Activated gamma-delta T cell (primary cell): Measurements from ENCODE around the gene UBN1.

Experiments used
- DNase-seq: peaks from one replicate; lab custom pipeline; 2025; lab: John Stamatoyannopoulos, UW

UBN1 gene

DNA sequence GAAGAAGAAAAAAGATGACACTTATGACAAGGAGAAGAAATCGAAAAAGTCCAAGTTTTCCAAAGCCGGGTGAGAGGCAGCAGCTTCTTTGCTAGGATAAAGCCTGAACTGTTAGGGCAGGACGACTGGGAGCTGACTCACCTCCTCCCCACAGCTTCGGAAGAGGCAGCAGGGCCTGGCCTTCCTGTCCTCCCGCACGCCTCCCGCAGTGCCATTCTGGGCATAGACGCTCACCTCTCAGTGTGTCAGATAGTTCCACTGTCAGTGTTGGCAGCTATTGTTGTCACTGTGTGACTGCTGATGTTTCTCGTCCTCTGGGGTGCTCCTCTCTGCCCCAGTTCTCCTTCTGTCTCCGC lies 12.6 kb downstream of the UBN1 start:
- no peak for DNase-seq

DNA sequence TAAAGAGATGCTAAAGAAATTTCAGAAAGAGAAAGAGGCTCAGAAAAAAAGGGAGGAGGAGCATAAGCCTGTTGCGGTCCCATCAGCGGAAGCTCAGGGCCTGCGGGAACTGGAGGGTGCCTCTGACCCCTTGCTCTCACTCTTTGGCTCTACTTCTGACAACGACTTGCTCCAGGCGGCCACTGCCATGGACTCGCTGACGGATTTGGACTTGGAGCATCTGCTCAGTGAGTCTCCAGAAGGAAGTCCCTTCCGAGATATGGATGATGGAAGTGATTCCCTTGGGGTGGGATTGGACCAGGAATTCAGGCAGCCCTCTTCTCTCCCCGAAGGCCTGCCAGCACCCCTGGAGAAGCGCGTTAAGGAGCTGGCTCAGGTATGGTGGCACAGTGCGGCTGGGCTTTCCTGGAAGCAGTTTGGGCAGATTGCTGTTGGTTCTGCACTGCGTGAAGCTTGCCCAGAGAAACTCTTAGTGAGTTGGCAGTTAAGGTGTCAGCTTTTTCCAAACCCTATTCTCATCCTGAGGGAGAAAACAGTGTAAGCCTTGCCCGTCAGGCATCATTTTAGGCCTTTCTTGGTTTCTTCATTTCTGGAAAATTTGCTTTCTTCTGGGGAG lies 13.6 kb downstream of the UBN1 start:
- no peak for DNase-seq

DNA sequence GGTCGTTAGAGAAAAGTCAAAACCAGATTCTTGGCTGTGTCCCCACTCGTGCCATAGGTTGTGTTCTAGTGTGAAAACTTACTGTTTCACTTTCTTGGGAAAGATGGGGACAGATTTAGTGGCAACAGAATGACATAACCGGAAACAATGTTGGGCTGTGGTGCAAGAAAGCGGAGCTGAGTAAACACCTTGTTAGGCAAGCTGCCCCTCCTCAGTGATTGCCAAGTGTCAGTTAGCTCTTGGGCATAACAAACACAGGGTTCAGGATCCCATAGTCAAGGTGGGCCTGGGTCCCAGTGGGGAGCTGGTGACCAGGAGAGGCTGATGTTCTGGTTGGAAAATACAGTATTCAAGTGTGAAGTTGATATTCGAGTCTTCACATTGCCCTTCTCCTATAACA lies 15.4 kb downstream of the UBN1 start:
- no peak for DNase-seq

DNA sequence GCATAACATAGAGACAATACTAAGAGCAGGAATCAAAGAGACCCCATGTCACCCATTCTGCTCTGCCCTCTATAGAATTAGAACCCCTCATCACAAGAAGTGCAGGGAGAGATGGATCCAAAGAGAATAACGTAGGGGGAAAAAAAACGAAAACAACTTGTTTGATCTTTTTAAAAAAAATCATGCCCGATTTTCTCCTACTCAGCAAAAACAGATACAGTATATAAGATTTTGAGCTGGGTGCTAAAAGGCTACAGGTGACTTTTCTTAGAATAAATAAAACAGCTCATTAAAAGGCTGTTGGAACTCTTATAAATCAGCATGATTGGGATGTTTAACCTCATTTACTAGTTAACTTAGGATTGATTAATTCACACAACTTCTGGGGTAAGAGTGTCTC lies 17.4 kb downstream of the UBN1 start:
- DNase-seq = no peak

DNA sequence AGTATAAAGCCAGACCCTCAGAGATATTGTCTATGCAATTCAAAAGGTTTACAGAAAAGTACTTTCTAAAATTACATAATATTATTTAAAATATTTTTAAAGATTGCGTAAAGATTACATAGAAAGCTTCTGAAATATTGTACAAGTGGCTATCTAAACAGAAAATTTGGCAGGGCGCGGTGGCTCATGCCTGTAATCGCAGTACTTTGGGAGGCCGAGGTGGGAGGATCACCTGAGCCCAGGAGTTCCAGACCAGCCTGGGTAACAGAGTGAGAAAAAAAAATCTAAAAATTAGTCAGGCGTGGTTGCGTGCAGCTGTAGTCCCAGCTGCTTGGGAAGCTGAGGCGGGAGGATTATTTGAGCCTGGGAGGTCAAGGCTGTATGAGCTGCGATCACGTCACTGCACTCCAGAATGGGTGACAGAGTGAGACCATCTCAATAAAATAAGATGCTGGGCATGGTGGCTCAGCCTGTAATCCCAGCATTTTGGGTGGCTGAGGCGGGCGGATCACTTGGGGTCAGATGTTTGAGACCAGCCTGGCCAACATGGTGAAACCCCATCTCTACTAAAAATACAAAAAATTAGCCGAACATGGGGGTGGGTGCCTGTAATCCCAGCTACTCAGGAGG lies 18.1 kb downstream of the UBN1 start:
- DNase-seq = no peak

DNA sequence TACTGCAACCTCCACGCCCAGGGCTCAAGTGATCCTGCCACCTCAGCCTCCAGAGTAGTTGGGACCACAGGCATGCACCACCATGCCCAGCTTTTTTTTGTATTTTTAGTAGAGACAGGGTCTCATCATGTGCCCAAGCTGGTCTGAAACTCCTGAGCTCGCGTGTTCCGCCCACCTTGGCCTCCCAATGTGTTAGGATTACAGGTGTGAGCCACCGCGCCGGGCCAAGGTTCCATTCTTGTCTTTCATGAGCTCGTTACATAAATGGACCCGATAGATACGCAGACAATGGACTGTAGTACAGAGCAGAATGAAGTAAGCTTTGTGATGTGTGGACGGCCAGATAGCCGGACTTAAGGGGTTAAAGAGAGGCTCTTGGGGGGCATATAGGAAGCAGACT lies 19.3 kb downstream of the UBN1 start:
- no peak for DNase-seq

DNA sequence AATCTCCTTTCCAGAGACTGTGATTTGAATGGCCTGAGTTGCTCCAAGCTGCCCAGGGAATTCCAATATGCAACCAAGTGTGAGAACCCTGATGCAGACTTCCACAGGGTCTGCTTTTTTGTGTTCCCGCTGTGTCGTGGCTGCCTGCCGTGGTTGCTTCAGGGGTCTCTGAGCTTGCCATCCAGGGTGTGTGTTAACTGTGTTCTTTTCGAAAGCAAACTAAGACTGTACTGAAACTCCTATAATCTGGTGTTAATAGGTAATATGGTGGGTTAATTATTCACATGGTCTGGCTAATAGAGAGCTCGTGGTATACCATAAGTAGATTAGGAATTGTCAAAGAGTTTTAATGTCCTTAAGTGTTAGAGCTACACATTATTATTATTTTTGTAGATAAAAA lies 20.7 kb downstream of the UBN1 start:
- no peak for DNase-seq

DNA sequence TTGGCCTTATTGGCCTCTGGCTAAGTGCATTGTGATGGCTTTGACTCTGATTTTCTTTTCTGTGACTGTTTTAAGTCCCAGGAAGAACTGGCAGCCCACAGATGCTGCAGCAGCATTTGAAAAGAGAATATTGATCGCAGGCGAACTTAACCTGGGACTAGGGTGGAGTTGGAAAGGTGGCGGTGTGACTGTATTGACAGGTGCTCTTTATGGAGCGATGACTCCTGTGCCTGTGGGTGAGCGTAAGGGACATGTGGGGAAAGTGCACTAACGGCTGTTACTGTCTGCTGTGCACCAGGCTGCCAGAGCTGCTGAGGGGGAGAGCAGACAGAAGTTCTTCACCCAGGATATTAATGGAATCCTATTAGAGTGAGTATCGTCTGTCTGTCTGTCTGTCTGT lies 21.3 kb downstream of the UBN1 start:
- DNase-seq = no peak

DNA sequence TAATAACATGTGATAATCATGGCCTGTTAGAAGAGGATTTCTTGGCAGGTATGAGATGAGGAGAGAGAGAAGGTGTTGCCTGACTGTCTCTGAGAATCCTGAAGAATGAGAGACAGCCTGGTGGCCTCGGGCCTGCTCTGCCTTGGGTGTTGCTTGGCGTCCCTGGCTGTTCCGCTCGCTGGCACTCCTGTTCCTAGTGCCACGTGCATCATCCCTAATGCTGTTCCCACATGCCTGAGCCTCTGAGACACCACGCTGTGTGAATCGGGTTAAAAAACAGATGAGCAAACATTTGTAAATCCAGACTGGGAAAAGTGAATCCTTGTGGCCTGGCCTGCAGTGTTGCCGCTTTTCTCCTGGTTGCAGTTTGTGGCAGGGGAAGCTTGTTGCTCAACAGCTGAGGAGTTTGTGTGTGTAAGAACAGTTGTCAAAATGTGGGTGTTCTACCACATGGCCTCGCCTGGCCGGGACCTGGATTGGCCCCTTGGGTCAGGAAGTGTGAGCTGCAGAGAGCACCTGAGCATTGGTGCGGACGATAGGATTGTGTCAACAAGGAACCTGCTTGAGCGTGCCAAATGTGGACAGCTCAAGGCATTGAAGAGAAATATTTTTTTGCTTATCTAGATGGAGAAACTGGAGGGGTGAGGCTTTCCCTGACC lies 22.0 kb downstream of the UBN1 start:
- no peak for DNase-seq

DNA sequence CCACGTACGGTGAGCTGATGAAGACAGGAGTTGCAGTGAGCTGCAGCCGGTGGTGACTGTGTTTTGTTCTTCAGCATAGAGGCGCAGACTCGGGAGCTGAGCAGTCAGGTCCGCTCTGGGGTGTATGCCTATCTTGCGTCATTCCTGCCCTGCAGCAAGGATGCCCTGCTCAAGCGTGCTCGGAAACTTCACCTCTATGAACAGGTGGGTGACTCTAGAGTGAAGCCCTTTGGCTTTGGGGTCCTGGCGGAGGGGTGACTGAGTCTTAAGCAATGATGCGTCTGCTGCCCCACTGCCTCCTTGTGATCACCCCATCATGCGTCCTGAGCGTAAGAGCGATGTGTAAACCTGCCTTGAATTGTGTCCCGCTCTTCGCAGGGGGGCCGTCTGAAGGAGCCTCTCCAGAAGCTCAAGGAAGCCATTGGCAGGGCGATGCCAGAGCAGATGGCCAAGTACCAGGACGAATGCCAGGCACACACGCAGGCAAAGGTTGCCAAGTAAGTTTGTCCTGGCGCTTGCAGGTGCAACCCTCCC lies 22.9 kb downstream of the UBN1 start:
- no peak for DNase-seq

DNA sequence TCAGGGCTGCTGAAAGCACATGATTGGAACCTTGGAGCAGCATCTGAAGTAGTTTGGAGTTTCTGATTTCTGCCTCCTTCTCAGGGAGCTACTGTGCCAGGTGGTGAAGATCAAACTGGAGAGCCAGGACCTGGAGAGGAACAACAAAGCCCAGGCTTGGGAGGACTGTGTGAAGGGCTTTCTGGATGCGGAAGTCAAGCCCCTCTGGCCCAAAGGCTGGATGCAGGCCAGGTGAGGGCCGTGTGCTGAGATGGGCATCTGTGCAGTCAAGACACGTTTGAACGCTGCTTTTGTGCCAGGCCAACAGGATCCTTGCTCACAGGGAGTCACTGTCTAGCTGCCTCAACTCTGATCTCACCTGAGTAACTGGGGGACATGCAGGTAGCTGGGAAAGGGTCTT lies 23.8 kb downstream of the UBN1 start:
- no peak for DNase-seq

DNA sequence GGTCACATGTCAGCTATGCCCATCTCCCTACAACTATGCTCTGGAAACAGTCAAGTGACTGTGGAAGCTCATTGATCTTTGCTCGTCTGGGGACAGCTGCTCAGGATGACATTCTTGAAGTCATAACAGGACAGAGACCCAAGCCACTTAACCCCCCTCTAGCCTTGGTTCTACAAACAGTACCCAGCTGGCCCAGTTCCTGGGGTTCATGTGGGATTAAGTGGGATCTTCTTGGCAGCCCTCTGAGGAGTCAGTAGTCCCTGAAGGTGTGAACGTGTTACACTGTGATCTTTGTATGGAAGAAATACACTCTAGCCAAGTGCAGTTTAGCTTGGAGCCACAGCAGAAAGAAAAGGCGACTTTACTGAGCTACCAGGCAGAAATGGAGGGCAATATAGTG lies 25.8 kb downstream of the UBN1 start:
- no peak for DNase-seq

DNA sequence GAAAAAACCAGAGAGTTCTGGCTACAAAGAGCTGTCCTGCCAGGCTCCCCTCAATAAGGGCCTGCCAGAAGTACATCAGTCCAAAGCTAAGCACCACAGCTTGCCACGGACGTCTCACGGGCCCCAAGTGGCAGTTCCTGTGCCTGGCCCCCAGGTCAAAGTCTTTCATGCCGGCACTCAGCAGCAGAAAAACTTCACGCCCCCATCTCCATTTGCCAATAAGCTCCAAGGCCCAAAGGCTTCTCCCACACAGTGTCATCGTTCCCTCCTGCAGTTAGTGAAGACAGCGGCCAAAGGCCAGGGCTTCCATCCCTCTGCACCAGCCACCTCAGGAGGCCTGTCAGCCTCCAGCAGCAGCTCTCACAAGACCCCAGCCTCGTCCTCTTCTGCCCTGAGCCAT lies 27.4 kb downstream of the UBN1 start:
- no peak for DNase-seq

DNA sequence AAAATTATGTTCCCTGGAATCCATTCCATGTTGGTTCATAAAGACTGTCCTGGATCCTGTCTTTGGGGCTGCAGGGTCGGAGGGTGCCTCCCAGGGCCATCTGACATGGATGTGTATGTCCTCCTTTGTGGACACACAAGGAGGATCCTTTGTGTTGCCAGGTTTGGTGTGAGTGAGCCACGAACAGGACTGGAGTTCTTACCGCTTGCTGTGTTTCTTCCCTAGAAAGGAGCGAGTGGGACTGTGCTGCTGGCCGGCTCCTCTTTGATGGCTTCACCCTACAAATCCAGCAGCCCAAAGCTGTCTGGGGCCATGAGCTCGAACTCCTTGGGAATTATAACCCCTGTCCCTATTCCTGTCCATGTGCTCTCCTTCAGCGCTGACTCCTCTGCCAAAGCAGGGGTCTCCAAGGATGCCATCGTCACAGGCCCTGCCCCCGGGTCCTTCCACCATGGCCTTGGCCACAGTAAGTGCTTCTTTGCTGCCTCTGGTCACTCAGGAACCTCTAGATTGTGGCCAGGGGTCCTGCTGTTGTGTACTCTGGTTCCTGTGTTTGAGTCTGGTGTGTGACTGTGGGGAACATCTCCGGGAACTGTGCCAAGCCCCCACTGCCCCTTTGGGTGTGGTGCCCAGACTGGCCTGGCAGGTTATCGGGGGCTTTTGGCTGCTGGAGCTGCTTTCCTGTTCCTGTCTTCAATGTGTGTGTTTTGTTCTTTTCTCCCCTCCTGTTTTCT lies 29.5 kb downstream of the UBN1 start:
- no peak for DNase-seq

DNA sequence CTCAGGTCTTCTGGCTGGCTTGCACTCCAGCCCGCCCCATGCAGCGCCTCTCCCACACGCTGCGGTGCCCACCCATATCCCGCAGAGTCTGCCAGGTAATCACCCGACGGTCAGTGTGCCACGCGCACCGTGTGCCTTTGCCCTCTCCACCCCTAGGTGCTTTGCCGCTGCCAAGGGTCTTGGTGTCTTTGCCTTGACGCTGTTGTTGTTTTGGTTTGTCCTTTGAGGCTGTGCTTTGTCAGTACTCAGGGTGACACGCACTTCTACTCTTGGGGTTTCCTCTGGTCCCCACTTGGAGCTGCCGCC lies 30.1 kb downstream of the UBN1 start:
- DNase-seq = no peak

DNA sequence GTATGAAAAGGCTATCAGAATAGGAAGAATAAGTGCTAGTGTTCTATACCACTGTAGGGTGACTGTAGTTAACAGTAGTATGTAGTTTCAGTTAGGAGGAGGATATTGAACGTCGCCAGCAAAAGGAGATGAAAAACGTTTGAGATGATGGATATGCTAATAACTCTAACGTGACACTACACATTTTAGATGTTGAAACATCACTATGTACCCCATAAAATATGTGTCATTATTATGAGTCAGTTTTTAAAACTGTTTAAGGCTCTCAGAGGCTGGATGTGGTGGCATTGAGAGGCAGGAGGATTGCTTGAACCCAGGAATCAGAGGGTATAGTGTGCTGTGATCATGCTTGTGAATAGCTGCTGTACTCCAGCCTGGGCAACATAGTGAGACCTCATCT lies 31.8 kb downstream of the UBN1 start:
- no peak for DNase-seq

DNA sequence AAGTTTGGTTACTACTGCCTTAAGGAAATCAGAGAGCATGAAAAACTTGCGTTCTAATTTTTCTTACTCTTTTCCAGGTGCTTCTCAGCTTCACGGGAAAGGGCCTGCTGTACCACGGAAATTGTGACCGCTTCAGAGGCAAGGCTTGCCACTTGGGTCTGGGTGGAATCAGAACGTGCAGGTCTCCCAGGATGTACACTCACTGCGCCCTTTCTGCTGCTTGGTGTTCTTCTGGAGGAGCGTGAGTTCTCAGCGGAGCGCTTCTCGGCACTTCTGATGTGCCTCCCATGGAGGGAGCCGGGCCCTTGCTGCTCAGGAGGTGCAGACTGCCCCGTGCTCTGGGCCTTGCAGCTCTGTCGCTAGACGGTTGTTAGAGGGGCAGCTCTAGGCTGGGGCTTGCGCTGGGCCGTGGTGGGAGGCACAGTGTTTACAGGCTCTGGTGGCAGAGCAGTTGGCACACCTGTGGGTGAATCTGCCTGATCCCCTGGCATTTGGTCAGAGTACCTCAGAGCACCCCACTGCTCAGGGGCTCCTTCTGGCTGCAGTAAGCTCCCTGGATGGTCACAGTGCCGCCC lies 32.8 kb downstream of the UBN1 start:
- no peak for DNase-seq

DNA sequence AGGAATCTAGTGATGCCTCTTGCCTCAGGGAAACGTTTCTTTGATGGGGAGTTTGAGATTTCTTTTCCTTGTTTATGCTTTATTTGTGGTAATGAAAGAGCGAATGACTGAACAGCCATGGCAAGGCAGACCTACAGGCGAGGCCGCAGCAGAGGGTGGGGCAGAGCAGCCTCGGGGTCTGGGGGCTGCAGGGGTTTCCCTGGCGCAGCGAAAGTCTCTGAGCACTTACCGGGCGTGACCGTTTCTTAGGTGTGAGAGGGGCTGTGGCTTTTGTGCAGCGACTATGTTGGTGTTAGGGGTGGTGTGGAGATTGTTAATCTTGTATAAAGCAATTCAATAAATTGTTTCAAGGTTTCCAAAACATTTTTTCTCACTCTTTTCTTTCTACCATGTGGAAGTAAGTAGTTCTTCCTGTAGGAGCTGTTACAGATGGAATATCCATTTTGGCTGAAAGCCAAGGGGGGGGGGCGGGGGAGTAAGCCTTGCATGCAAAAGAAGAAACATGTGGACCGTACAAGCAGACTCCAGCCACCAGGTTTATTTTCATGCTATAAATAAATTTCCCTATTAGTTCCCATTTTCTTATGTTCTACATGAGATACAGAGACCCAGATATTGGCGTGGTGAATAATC lies 34.8 kb downstream of the UBN1 start:
- DNase-seq = no peak

DNA sequence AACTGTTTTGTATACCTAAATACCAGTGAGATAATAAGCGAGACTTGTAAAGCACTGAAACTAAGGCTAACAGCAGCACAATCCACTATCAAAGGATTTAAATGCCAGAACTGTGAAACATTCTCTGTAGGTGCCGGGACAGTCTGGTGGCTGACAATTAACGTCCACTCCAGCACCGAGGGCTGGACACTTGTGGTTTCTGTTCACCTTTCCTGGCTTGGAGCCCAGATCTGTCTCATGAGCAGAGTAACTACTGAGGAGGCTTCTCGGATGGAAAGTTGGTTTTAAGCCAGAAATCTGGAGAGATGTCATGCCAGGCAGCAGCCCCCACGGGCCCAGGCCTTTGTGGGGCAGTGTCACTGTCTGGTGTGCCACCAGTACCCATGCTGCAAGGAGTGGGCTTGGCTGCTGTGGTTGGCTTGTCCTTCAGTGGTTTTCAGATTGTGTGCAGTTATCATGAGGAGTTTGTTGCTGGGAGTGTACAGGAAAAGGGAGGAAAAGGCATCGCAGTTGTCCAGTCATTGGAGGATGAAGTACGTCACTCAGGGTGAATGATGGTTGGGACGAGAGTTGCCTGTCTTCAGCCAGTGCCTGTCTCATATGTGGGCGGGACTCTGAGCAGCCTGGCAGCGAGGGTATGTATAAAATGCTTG lies 35.5 kb downstream of the UBN1 start:
- DNase-seq = no peak

DNA sequence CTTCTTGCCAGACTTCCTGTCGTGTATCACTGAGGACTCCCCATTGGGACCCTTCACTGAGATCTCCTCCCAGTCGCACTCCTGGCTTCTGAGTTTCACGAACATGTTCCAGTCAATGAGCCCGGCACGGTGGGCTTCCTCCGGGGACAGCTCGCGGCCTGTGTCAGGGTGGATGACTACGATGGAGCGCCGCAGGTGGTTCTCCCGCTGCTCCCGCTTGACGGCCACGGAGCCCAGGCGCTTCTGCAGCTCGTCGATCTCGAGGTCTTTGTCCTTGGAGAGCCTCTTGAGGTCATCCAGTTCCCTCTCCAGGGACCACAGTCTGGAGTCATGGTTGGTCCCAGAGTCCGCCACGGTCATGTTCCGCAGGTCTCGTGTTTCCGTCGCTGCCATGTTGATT lies 36.2 kb downstream of the UBN1 start:
- no peak for DNase-seq

DNA sequence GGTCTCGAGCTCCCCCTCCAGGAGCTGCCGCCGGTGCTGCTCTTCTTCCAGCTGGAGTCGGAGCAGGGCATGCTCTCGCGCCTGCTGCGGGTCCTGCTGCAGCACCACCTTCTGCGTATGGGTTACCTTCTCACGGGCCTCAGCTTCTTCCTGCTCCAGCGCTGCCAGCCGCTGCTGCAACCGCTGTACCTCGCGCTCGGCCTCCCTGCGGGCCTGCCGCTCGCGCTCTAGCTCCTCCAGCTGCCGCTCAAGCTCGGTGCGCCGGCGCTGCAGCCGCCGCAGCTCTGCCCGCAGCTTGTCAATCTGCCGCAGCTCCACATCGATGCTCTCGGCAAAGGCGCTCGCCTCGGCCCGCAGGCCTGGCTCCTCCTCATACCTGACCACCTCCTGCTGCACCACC lies 36.9 kb downstream of the UBN1 start:
- no peak for DNase-seq
